ENCODE data around the gene NOPCHAP1. TPM values are rescaled to one million over a fixed set of nuclear protein-coding genes. Genes with fewer than 3 reads are reported as not detected.

Gene NOPCHAP1
- total and polyA plus RNA-seq, 2 of the 8 experiments (the other 6 are each of a cell fraction or from before 2014, with no cell fraction given): 14.9 to 39.5 TPM

GRCh38 chr12:105018012-105018411 lies 31.9 kb downstream of the NOPCHAP1 start:
- H2BK20ac ChIP-seq (ENCODE audit: low read length): no peak overlapping the region
- H3K79me1 ChIP-seq (ENCODE audit: low read depth, low read length): peaks cover 3% of the 10 kb centered on the region; the same call in 1 of the 2 replicates
- H3K9me3 ChIP-seq (ENCODE audit: insufficient read depth in 2 of 2, low read depth in 1 of 2, low read length in 1 of 2): no peaks in the 10 kb centered on the region
- no peak overlapping the region for H2BK120ac ChIP-seq (replicated peaks; ENCODE audit: low read depth, low read length)
- H4K20me1 ChIP-seq (replicated peaks in 1 of 2; ENCODE audit: control insufficient read depth in 1 of 2, insufficient read depth in 2 of 2, low read length in 2 of 2): peaks cover 0 to 6% of the 10 kb centered on the region in 2 experiments
- no peak overlapping the region for H3K4ac ChIP-seq (replicated peaks; ENCODE audit: insufficient read length, low read depth, low read length)
- no peak overlapping the region for H3K9ac ChIP-seq (replicated peaks in 1 of 4; ENCODE audit: extremely low read depth in 1 of 4, low read depth in 3 of 4, low read length in 3 of 4)
- no peak overlapping the region for H3K23ac ChIP-seq (ENCODE audit: insufficient read length)
- no peak overlapping the region for H2AFZ ChIP-seq (ENCODE audit: low read length)
- H4K91ac ChIP-seq (replicated peaks; ENCODE audit: insufficient read length, low read length): no peak overlapping the region
- H3K14ac ChIP-seq (ENCODE audit: insufficient read length): no peak overlapping the region
- peaks cover 0 to 3% (median 1%) of the 10 kb centered on the region in 4 experiments; a peak in 4 of 8 replicates for H3K36me3 ChIP-seq (ENCODE audit: control insufficient read depth in 2 of 4, insufficient read depth in 4 of 4, low read length in 3 of 4)
- H2AK5ac ChIP-seq (ENCODE audit: low read depth, low read length): no peak overlapping the region
- no peak overlapping the region for H4K8ac ChIP-seq (ENCODE audit: extremely low read depth, insufficient read depth, low read length)
- H3K27me3 ChIP-seq (replicated peaks in 1 of 4; ENCODE audit: control insufficient read depth in 3 of 4, extremely low read depth in 1 of 4, insufficient read depth in 3 of 4, low read length in 3 of 4): no peaks in the 10 kb centered on the region
- H4K5ac ChIP-seq (ENCODE audit: insufficient read length, low read depth, low read length): no peak overlapping the region
- no peak overlapping the region for H2BK5ac ChIP-seq (ENCODE audit: low read depth, low read length)
- no peaks in the 10 kb centered on the region for H3K4me1 ChIP-seq (replicated peaks in 1 of 4; ENCODE audit: control insufficient read depth in 3 of 4, insufficient read depth in 4 of 4, low read length in 3 of 4)
- H3K18ac ChIP-seq (ENCODE audit: extremely low read depth, low read length): no peak overlapping the region
- no peak overlapping the region for H2BK15ac ChIP-seq (ENCODE audit: low read length)
- H3K79me2 ChIP-seq (ENCODE audit: control insufficient read depth in 1 of 2, insufficient read depth in 2 of 2, low read length in 2 of 2): no peaks in the 10 kb centered on the region
- POLR2A ChIA-PET (ENCODE audit: partially characterized antibody): no interaction called here
- no peak overlapping the region for H3K56ac ChIP-seq (replicated peaks; ENCODE audit: insufficient read length, low read depth, low read length)
- DNase-seq (ENCODE audit: low read depth in 1 of 2, low spot score in 2 of 2) (no peak), FAIRE-seq (no peak)
- no peak overlapping the region for H2BK12ac ChIP-seq (ENCODE audit: low read depth, low read length)
- H3K4me3 ChIP-seq (ENCODE audit: extremely low read depth in 1 of 4, insufficient read depth in 2 of 4, low read depth in 3 of 4, low read length in 4 of 4): no peak overlapping the region
- H3K27ac ChIP-seq (ENCODE audit: low read depth, low read length): no peak overlapping the region
- 91% methylated on average over 4 of the region's 4 CpGs; no CpG with 5 or more reads in 1 of the 2 experiments for WGBS, 2 experiments (ENCODE audit: extremely low coverage in 1 of 2, insufficient coverage in 1 of 2, insufficient read length in 1 of 2, insufficient replicate concordance in 2 of 2, low coverage in 1 of 2, low lambda C conversion rate in 2 of 2, missing lambda C conversion rate in 1 of 2)
- H3K23me2 ChIP-seq (ENCODE audit: low read depth, low read length): no peaks in the 10 kb centered on the region
- CTCF ChIA-PET (ENCODE audit: partially characterized antibody): interaction anchor here (0.6 to 1.5 kb wide), 5 partner anchors 31 to 696 kb away, joined by 3 read pairs; no protein-coding TSS in a partner anchor
- H3K4me2 ChIP-seq (ENCODE audit: insufficient read depth in 1 of 2, low read depth in 2 of 2, low read length in 2 of 2): no peak overlapping the region
- TF ChIP-seq TEAD4 (IDR thresholded peaks at IDR 0.05; ENCODE audit: low read depth, low read length) (no peak), RBBP5 (IDR thresholded peaks at IDR 0.05; ENCODE audit: borderline replicate concordance, low read depth, low read length) (no peak), PHF8 (conservative IDR thresholded peaks at IDR 0.05; ENCODE audit: low read depth, low read length) (no peak), CREB1 (IDR thresholded peaks at IDR 0.05) (no peak), EZH2 (IDR thresholded peaks at IDR 0.05; ENCODE audit: low read depth, low read length, severe bottlenecking) (no peak), KDM4A (IDR thresholded peaks at IDR 0.05; ENCODE audit: low read depth, low read length, severe bottlenecking) (no peak), SP2 (IDR thresholded peaks at IDR 0.05; ENCODE audit: low read length) (no peak), CEBPB (IDR thresholded peaks at IDR 0.05; ENCODE audit: low read depth, low read length) (no peak), ZNF274 (IDR thresholded peaks at IDR 0.05; ENCODE audit: borderline replicate concordance, extremely low read depth, low read length) (no peak), RNF2 (IDR thresholded peaks at IDR 0.05; ENCODE audit: borderline replicate concordance, low read depth, low read length, missing control alignments, poor library complexity, severe bottlenecking) (no peak), CTBP2 (IDR thresholded peaks at IDR 0.05; ENCODE audit: borderline replicate concordance, insufficient read depth, insufficient read length, low read length) (no peak), SUZ12 (IDR thresholded peaks at IDR 0.05; ENCODE audit: low read length) (no peak), JUN (IDR thresholded peaks at IDR 0.05; ENCODE audit: low read depth, low read length) (no peak)
- TF ChIP-seq, protein P1, sequence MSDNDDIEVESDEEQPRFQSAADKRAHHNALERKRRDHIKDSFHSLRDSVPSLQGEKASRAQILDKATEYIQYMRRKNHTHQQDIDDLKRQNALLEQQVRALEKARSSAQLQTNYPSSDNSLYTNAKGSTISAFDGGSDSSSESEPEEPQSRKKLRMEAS (IDR thresholded peaks at IDR 0.05): no peak
